Activated naive CD4-positive, alpha-beta T cell treated with anti-CD3 and anti-CD28 coated beads, Interleukin-2, amount 10 ng/mL, durations not matched to agents 5 hours and 36 hours (primary cell): ENCODE measurements around the gene SEMA4G. TPM values are rescaled to one million over a fixed set of nuclear protein-coding genes. Genes with fewer than 3 reads are reported as not detected.

Source experiments
- microRNA-seq: library from miRNA; unstranded; fragments of <30 nt; microRNA quantifications from one replicate; pipeline ENCODE4 v1.2.0, GENCODE V29; 2022; ENCODE audit warnings: borderline microRNAs expressed, borderline replicate concordance
- total RNA-seq, 2 experiments: library from RNA; stranded (reverse); gene quantifications; one replicate each; pipeline ENCODE4 v1.2.3, GENCODE V29; 2021

Gene SEMA4G
- total RNA-seq: 1 to 10 TPM; 2.0 to 2.4 TPM

GRCh38 chr10:100969187-100970075 is at the start of gene SEMA4G:
TSS of gene SEMA4G (plus strand) at chr10:100969504. CDS start at chr10:100972913, 3,409 bp downstream.

GRCh38 chr10:100986952-100987684 is 17.8 kb downstream of the SEMA4G start, which contains the start of the genes MRPL43 and TWNK:
TSS of gene MRPL43 (minus strand) at chr10:100987497. CDS start at chr10:100987443, 54 bp downstream.
TSS of gene TWNK (plus strand) at chr10:100987543. CDS start at chr10:100988211, 668 bp downstream.

GRCh38 chr10:100999742-101000126 is 30.4 kb downstream of the SEMA4G start, which contains the start of gene LZTS2:
TSS of gene LZTS2 (plus strand) at chr10:100999808. CDS start at chr10:101002539, 2,731 bp downstream.

Small RNAs within 50 kb of the gene (microRNA-seq; reads per million reads assigned to microRNA genes)
- not detected for gene MIR608

Other genes starting within 250 kb of the SEMA4G start
- not detected for gene PAX2, start 223.9 kb upstream of the SEMA4G start, total RNA-seq
- 10 to 100 TPM; 34.3 to 35.7 TPM for gene SLF2, start 56.5 kb upstream of the SEMA4G start, total RNA-seq
- 10 to 100 TPM; 45.7 to 47.4 TPM for gene MRPL43, start 18.0 kb downstream of the SEMA4G start, total RNA-seq
- gene TWNK, start 18.0 kb downstream of the SEMA4G start, total RNA-seq: 10 to 100 TPM; 11.8 to 12.5 TPM
- 10 to 100 TPM; 23.9 to 24.0 TPM for gene LZTS2, start 30.3 kb downstream of the SEMA4G start, total RNA-seq
- under 1 TPM; 0.72 to 0.81 TPM for gene PDZD7, start 61.6 kb downstream of the SEMA4G start, total RNA-seq
- 10 to 100 TPM; 49.7 to 50.1 TPM for gene SFXN3, start 61.7 kb downstream of the SEMA4G start, total RNA-seq
- under 1 TPM; 0.48 to 0.96 TPM for gene KAZALD1, start 92.5 kb downstream of the SEMA4G start, total RNA-seq
- gene TLX1, start 161.8 kb downstream of the SEMA4G start, total RNA-seq: not detected